K562 (cell line): ENCODE data around the gene RARRES2. TPM values are rescaled to one million over a fixed set of nuclear protein-coding genes. Genes with fewer than 3 reads are reported as not detected.
A peak's percentile ranks its signal among the peaks of the same experiment; 100 is the strongest.

Experiments
- ID3 ChIP-seq, 2 experiments: fragments of 250-450 bp in 1 of 2; fragments of 450-650 bp in 1 of 2; sonication (Bioruptor Pico) in 1 of 2; IDR thresholded peaks; 2 replicates each; pipeline versions ENCODE4 v1.6.1 to v1.8.0; 2016 to 2021; ENCODE audit warnings: mild to moderate bottlenecking in 2 of 2, moderate library complexity in 2 of 2, missing compliant biosample characterization in 1 of 2, missing genetic modification characterization in 1 of 2
- JUN ChIP-seq, 2 experiments: sonication (generic) in 1 of 2; formaldehyde crosslinking in 1 of 2; IDR thresholded peaks; 2 replicates each; pipeline versions ENCODE4 v1.6.1 to v1.8.0; 2012 to 2022; ENCODE audit warnings: borderline replicate concordance in 2 of 2, mild to moderate bottlenecking in 2 of 2, improper control_type of control experiment in 1 of 2, low read depth in 1 of 2, low read length in 1 of 2, missing genetic modification reagents in 1 of 2
- JUND ChIP-seq, 2 experiments: IDR thresholded peaks; 2 replicates in 1 of 2; 3 replicates in 1 of 2; pipeline ENCODE4 v1.6.1; 2011; ENCODE audit warnings: borderline replicate concordance in 2 of 2, low read depth in 2 of 2, low read length in 2 of 2, improper control_type of control experiment in 1 of 2, missing biosample characterization in 1 of 2, missing genetic modification characterization in 1 of 2, missing genetic modification reagents in 1 of 2
- MIER1 ChIP-seq: fragments of 450-650 bp; IDR thresholded peaks from 2 replicates; pipeline ENCODE4 v1.6.1; 2016; ENCODE audit warnings: antibody characterized with exemption, mild to moderate bottlenecking, low read depth
- RFX5 ChIP-seq: IDR thresholded peaks from 2 replicates; pipeline ENCODE4 v1.6.1; 2011; ENCODE audit warnings: low read depth, mild to moderate bottlenecking, improper control_type of control experiment, low read length
- SAP30 ChIP-seq: fragments of 200-600 bp; sonication (generic); IDR thresholded peaks from 2 replicates; pipeline ENCODE4 v1.6.1; 2012; ENCODE audit warnings: borderline replicate concordance, low read depth, mild to moderate bottlenecking, moderate library complexity, low read length, control low read depth, inconsistent platforms; ENCODE audit not compliant: insufficient read depth, poor library complexity, severe bottlenecking
- SPI1 ChIP-seq: IDR thresholded peaks from 2 replicates; pipeline ENCODE4 v1.6.1; 2011; ENCODE audit warnings: low read depth, low read length, control low read depth, borderline replicate concordance
- SREBF1 ChIP-seq: fragments of 150-350 bp; IDR thresholded peaks from 2 replicates; pipeline ENCODE4 v1.6.1; 2014; ENCODE audit warnings: antibody characterized with exemption, low read depth, low read length, borderline replicate concordance
- STAT5B ChIP-seq: fragments of 250-450 bp; sonication (Bioruptor Pico); IDR thresholded peaks from 2 replicates; pipeline ENCODE4 v1.8.0; 2021; ENCODE audit warnings: mild to moderate bottlenecking, inconsistent platforms
- TEAD1 ChIP-seq, 2 experiments: fragments of 450-650 bp in 1 of 2; sonication (generic) in 1 of 2; formaldehyde crosslinking; IDR thresholded peaks; 2 replicates each; pipeline versions ENCODE4 v1.4.0 to v1.8.0; 2020 to 2022; ENCODE audit warnings: mild to moderate bottlenecking in 2 of 2, missing genetic modification reagents in 1 of 2
- TEAD4 ChIP-seq, 2 experiments: sonication (generic) in 1 of 2; formaldehyde crosslinking in 1 of 2; IDR thresholded peaks; 2 replicates each; pipeline versions ENCODE4 v1.6.1 to v1.8.0; 2012 to 2022; ENCODE audit warnings: borderline replicate concordance in 1 of 2, inconsistent platforms in 1 of 2, low read length in 1 of 2, mild to moderate bottlenecking in 1 of 2, missing genetic modification reagents in 1 of 2
- TOE1 ChIP-seq, 2 experiments: fragments of 450-650 bp in 1 of 2; sonication (generic) in 1 of 2; formaldehyde crosslinking in 1 of 2; IDR thresholded peaks; 2 replicates each; pipeline versions ENCODE4 v1.7.1 to v1.8.0; 2016 to 2022; ENCODE audit warnings: borderline replicate concordance in 2 of 2, mild to moderate bottlenecking in 2 of 2, antibody characterized with exemption in 1 of 2, inconsistent platforms in 1 of 2, low read depth in 1 of 2, missing genetic modification reagents in 1 of 2, moderate library complexity in 1 of 2
- TRIM28 ChIP-seq: fragments of 450-650 bp; IDR thresholded peaks from 2 replicates; pipeline ENCODE4 v1.6.1; 2017
- ZC3H11A ChIP-seq: IDR thresholded peaks from 2 replicates; pipeline ENCODE4 v1.6.1; 2012; ENCODE audit warnings: low read depth, low read length, improper control_type of control experiment
- ZNF561 ChIP-seq: fragments of 450-650 bp; formaldehyde crosslinking; conservative IDR thresholded peaks from 2 replicates; pipeline ENCODE4 v1.4.0; 2020; ENCODE audit warnings: mild to moderate bottlenecking, moderate library complexity
- polyA plus RNA-seq, 8 experiments: library from polyadenylated mRNA; depleted of rRNA in 4 of 8; stranded (reverse) in 5 of 8; unstranded in 3 of 8; fragments of >200 nt; fragmentation: Nextera tagmentation in 2 of 8; fragmentation: Illumina TruSeq in 1 of 8; extraction: Ambion mirVana in 2 of 8; extraction: Trizol in 1 of 8; gene quantifications; 2 replicates each; pipeline versions ENCODE4 v1.2.1 to v1.2.3, GENCODE V29; 2011 to 2014; ENCODE audit warnings: inconsistent platforms in 1 of 8, missing spikeins in 1 of 8
- total RNA-seq, 7 experiments: library from RNA; depleted of rRNA in 6 of 7; stranded (reverse); fragments of >200 nt in 6 of 7; fragmentation: Illumina TruSeq in 2 of 7; extraction: Trizol in 2 of 7; gene quantifications; 2 replicates each; pipeline versions ENCODE4 v1.2.1 to v1.2.3, GENCODE V29; 2011 to 2021; ENCODE audit warnings: low replicate concordance in 1 of 7
- TF ChIP-seq, protein P1 (sequence below), 2 experiments: fragments of 450-650 bp in 1 of 2; sonication (generic) in 1 of 2; formaldehyde crosslinking; conservative IDR thresholded peaks; 2 replicates each; pipeline versions ENCODE4 v1.4.0 to v1.8.1; 2020 to 2022; ENCODE audit warnings: mild to moderate bottlenecking in 1 of 2, missing genetic modification reagents in 1 of 2
- TF ChIP-seq, protein P2 (sequence below): fragments of 250-450 bp; sonication (Bioruptor Pico); IDR thresholded peaks from 2 replicates; pipeline ENCODE4 v1.8.0; 2022; ENCODE audit warnings: inconsistent platforms, mild to moderate bottlenecking, moderate library complexity, borderline replicate concordance
- TF ChIP-seq, protein P3 (sequence below): fragments of 250-450 bp; sonication (Bioruptor Pico); IDR thresholded peaks from 2 replicates; pipeline ENCODE4 v1.4.0; 2020; ENCODE audit warnings: mild to moderate bottlenecking, moderate library complexity

RARRES2 gene
- total and polyA plus RNA-seq, 9 of the 15 experiments (the other 6 are each of a cell fraction or from before 2014, with no cell fraction given), result 0.11 to 1.7 (median 0.23) TPM; not detected in 6

GRCh38 chr7:150368884-150369747 lies 27.7 kb upstream of the RARRES2 start (continued):
- TF ChIP-seq STAT5B (CRISPR knock-in tag) (no peak), JUND (IDR thresholded peaks at IDR 0.05; ENCODE audit: borderline replicate concordance, low read depth, low read length) (no peak; the same call in 1 of the 2 replicates), JUND (tag; IDR thresholded peaks at IDR 0.05; ENCODE audit: borderline replicate concordance, low read depth, low read length) (peak; percentile 28; the same call in 1 of the 3 replicates), ZNF561 (CRISPR knock-in tag) (no peak), ID3 (CRISPR knock-in tag; IDR thresholded peaks at IDR 0.05) (no peak), ID3 (tag; IDR thresholded peaks at IDR 0.05) (no peak), SREBF1 (no peak), TEAD4 (IDR thresholded peaks at IDR 0.05; ENCODE audit: low read length) (no peak; the same call in 1 of the 2 replicates), TEAD4 (CRISPR knock-in tag; IDR thresholded peaks at IDR 0.05; ENCODE audit: borderline replicate concordance) (no peak), MIER1 (peak; percentile 67; the same call in 1 of the 2 replicates), JUN (IDR thresholded peaks at IDR 0.05; ENCODE audit: borderline replicate concordance, low read depth, low read length) (no peak), JUN (CRISPR knock-in tag; IDR thresholded peaks at IDR 0.05; ENCODE audit: borderline replicate concordance) (no peak), RFX5 (no peak), TEAD1 (CRISPR knock-in tag; IDR thresholded peaks at IDR 0.05) (no peak; a peak in 1 of 4 replicates), ZC3H11A (no peak), SAP30 (peak; percentile 81), TOE1 (IDR thresholded peaks at IDR 0.05; ENCODE audit: borderline replicate concordance) (0 out of 2 replicates have a peak, but pooled peaks have one; percentile 7), TOE1 (CRISPR knock-in tag; IDR thresholded peaks at IDR 0.05; ENCODE audit: borderline replicate concordance, low read depth) (no peak), TRIM28 (no peak), SPI1 (peak; percentile 53; the same call in 1 of the 2 replicates)
- TF ChIP-seq, protein P1, sequence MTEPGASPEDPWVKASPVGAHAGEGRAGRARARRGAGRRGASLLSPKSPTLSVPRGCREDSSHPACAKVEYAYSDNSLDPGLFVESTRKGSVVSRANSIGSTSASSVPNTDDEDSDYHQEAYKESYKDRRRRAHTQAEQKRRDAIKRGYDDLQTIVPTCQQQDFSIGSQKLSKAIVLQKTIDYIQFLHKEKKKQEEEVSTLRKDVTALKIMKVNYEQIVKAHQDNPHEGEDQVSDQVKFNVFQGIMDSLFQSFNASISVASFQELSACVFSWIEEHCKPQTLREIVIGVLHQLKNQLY (CRISPR knock-in tag; conservative IDR thresholded peaks at IDR 0.05), result no peak
- TF ChIP-seq, protein P2, sequence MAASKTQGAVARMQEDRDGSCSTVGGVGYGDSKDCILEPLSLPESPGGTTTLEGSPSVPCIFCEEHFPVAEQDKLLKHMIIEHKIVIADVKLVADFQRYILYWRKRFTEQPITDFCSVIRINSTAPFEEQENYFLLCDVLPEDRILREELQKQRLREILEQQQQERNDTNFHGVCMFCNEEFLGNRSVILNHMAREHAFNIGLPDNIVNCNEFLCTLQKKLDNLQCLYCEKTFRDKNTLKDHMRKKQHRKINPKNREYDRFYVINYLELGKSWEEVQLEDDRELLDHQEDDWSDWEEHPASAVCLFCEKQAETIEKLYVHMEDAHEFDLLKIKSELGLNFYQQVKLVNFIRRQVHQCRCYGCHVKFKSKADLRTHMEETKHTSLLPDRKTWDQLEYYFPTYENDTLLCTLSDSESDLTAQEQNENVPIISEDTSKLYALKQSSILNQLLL (CRISPR knock-in tag), result no peak
- TF ChIP-seq, protein P3, sequence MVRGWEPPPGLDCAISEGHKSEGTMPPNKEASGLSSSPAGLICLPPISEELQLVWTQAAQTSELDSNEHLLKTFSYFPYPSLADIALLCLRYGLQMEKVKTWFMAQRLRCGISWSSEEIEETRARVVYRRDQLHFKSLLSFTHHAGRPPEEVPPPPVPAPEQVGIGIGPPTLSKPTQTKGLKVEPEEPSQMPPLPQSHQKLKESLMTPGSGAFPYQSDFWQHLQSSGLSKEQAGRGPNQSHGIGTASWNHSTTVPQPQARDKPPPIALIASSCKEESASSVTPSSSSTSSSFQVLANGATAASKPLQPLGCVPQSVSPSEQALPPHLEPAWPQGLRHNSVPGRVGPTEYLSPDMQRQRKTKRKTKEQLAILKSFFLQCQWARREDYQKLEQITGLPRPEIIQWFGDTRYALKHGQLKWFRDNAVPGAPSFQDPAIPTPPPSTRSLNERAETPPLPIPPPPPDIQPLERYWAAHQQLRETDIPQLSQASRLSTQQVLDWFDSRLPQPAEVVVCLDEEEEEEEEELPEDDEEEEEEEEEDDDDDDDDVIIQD (CRISPR knock-in tag), result no peak
